Mesenteric fat pad (tissue), 1 donor: ENCODE data around the gene TTC7B. TPM values are rescaled to one million over a fixed set of nuclear protein-coding genes. Genes with fewer than 3 reads are reported as not detected.

ENCODE experiments used
- DNase-seq: peaks from one replicate; pipeline ENCODE4 v3.0.0-alpha.2; 2020; ENCODE audit warnings: low spot score
- total RNA-seq: library from RNA; stranded (reverse); fragmentation: NEBNext Ultra II Directional; extraction: Animal tissue kit (Norgen Biotek cat#: 25700); gene quantifications from one replicate; pipeline ENCODE4 v1.2.1, GENCODE V29; 2021
- donor health status: DM: yes; HTN: yes; CAD: no.

TTC7B gene
- total RNA-seq, 1 donor from 2014 or later: 92.3 TPM

DNA sequence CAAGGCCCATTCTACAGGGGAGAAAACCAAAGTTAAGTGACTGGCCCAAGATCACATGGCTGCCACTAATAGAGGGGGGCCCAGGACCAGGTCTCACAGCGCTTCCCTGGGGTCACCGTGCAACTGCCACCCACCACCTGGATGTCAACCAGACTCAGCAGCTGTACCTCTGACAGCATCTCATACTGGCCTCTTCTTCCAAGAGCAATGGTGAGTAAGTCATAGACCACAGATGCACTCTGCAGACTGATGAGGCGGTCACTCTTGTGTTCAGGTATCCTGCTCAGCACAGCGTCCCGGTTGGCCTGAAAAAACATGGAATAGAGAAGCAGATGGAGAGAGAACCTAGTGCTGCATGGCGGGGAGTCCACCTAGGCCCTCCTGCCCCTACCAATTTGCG, 139.9 kb downstream of the TTC7B start:
- no peak for DNase-seq

- DNase-seq: no peak
These were observed 140.8 kb downstream of the TTC7B start for GRCh38 chr14:90675399-90675798.

DNA sequence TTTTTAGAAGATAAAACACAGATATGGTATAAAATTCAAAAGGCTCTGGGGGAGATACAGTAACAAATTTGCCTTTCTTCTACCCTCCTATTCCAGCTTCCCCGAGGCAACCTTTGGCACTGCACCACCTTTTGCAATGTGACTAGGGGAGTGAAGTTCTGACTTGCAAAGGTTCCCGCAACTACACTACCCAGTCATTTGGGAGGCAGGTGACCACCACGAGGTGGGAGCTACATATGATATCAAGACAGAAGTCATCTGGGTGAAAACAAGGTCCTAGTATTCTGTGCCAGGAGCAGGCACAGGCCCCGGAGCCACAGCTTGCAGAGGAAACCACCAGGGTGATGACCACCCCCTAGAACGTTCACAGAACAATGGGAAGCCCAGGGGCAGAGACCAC, 141.5 kb downstream of the TTC7B start:
- no peak for DNase-seq

- no peak for DNase-seq
These were observed 142.1 kb downstream of the TTC7B start for GRCh38 chr14:90674043-90674670.

DNA sequence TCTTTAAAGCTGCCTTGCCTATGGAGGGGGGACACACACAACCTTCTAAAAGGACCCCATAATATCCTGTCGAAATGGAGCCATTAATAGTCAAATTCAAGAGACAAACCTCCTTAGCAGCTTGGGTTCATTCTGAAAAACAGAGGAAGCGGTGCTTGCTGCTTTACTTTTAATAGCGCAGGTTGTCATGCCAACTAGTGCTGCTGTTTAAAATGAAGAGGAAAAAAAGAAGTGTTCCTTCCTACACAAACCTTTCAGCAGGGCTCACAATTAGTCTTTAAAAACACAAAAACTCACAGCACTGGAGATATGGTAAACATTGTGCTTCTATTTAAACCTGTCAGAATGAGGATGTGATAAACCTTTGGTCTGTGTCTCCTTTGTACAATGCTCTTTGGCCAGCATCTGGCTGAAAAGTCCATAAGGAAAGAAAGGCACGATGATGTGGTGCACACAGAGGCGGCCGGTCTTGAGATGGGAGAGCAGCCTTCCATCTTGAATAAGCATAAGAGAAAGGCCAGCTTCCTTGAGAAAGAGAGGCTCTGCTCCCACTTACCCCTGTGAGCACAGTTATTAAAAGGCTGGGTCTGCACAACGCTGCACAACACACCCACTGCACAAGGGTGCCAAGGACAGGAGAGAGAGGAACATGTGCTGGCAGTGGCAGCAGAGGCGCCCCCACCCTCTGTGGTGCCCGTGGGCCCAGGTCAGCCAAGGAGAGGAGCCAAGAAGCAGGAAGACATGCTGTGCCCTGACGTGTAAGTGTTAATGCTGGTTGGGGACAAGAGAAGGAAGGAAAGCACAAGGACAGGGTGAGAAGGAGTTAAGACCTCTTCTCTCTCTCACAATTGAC, 144.6 kb downstream of the TTC7B start:
- no peak for DNase-seq

- no peak for DNase-seq
These were observed 146.5 kb downstream of the TTC7B start for GRCh38 chr14:90669731-90670130.

- DNase-seq: no peak
These were observed 149.7 kb downstream of the TTC7B start for GRCh38 chr14:90666571-90666970.

DNA sequence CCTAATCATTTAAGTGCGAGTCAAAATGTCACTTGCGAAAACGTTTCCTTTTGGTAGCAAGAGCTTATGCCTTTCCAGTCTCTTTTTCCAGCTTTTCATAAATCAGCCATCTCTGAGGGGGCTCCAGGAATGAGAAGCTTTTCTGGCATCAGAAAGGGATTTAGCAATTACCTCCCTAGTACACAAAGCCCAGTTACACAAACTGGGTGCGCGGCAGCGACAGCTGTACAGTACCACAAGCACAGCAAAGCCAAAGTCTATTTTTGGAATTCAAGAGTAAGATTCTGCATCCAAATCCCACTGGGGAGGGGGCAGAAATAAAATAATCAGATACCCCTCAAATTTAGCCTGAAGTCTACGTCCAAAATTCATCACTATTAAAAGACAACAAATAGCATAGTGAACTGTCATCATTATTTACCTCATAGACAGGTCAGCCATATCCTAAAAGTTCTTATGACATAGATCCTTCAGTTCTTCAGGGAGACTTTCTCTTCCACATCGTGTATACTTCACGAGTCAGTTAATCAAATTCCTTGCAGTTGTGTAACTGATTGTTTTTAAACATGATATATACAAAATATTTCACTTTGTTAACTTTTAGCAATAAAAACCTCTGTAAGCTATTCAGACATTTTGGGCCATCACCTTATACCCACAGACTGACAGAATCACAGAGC, 150.8 kb downstream of the TTC7B start:
- no peak for DNase-seq

GRCh38 chr14:90664911-90665310, 151.3 kb downstream of the TTC7B start:
- DNase-seq: no peak

- no peak for DNase-seq
These were observed 152.6 kb downstream of the TTC7B start for GRCh38 chr14:90663680-90664079.

GRCh38 chr14:90663140-90663539, 153.1 kb downstream of the TTC7B start:
- no peak for DNase-seq

DNA sequence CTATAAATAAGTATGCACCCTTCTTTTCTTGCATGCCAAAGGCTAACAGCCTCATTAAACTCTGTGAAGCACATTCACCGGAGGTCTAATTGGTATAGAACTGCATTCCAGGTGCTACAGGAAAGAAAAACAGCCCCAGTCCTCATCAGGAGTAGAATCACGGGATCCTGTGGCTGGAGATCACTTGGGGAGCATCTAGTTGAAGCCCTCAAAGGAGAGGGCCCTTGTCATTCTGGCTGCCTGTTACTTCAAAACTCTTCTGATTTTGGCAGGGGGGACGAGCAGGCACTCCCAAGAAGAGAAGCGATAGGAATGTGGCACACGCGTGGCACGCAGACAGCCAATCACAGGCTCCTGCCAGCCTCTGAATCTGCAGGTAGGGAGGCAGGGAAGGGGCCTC, 154.4 kb downstream of the TTC7B start:
- DNase-seq: no peak

DNA sequence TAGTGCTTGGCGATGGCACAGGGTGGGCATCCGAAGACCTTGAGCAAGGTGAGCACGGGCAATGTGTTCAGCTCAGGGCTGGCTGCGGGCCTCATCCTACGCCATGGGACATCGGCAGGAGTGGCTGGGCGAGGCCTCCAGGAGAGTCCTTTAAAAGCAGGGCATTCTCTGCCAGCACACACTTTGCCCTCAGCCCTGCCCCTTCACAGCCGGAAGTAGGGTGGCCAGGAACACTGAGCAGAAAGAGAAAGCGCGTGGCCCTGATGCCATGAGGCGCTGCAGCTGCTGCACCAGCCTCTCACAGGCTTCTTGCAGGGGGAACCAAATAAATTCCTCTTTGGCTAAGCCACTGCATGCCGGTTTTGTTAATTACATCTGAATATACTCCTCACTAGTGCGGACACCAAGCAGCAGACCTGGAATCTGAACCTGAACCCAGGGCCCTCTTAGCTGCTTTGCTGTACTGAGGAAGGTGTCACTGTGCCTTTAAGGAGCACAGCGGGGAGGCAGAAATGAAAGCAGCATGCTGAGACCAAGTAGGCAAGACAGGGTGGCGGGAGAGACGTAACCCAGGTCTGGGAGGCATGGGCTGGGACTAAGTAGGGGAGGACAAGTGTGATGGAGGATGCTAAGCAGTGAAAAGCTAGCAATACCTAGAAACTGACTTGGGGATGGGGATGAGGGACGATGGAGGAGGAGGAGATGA, 155.2 kb downstream of the TTC7B start:
- DNase-seq: no peak

- no peak for DNase-seq
These were observed 157.1 kb downstream of the TTC7B start for GRCh38 chr14:90659156-90659555.

GRCh38 chr14:90658541-90658967, 157.7 kb downstream of the TTC7B start:
- no peak for DNase-seq

- DNase-seq: no peak
These were observed 159.3 kb downstream of the TTC7B start for GRCh38 chr14:90656973-90657372.

GRCh38 chr14:90655829-90656228, 160.4 kb downstream of the TTC7B start:
- no peak for DNase-seq

DNA sequence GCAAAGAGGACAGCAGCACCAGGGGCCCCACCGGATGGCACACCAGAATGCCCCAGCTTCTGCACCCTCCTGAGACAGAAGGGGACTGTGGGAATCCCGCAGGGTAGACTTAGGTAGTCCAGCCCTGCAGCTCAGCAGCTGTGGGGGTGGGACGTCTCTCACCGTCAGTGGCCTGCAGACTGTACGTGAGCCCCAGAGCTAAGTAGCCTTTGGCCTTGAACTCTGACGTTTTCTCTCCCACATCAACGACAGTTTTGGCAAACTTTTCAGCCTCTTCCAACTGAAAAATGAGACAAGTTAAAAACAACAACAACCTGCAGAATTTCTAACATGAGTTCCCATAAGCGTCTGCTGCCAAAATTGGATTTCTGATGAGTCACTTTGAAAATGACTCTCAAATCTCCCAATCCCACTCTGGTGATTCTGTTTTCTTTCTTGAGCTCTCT, 161.4 kb downstream of the TTC7B start:
- no peak for DNase-seq

GRCh38 chr14:90652626-90653025, 163.6 kb downstream of the TTC7B start:
- DNase-seq: no peak

- DNase-seq: no peak
These were observed 164.2 kb downstream of the TTC7B start for GRCh38 chr14:90651976-90652560.

DNA sequence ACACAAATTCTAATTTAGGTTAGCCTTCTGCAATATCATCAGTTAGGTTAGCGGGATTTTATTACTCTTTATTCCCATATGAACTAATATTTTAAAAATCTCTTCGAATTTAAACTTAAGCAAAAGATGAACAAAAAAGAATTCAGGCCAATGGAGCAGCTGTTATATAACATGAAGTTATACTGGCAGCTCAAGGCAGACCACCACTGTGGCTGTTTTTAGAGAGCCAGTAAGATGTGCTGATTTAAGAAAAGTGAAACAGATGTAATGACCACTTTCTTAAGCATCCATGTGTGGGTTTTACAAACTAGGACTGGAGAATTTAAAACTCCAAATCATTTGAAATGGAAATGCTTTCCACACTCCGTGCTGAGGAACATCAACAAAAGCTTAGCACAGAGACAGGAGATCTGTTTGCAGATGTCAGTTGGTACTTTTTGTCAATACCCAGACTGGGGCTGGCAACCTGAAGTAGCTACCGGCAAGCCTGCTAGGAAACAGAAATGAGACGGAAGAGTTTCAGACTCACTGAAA, 164.9 kb downstream of the TTC7B start:
- DNase-seq: no peak
